DOHH2 (cell line): ENCODE data around the gene ANKRD18B.
"Not testable (repeated sequence)": the region's sequence is repeated elsewhere in the genome, so short reads cannot be mapped to it uniquely, and the experiment has no call there.

Source experiments
- EZH2phosphoT487 ChIP-seq: fragments of 200-600 bp; sonication (generic); IDR thresholded peaks from 2 replicates; pipeline ENCODE4 v1.6.1; 2017; ENCODE audit warnings: borderline replicate concordance, mild to moderate bottlenecking, antibody characterized with exemption, low read length, moderate library complexity, mixed read lengths
- TF ChIP-seq, protein P1 (sequence below): fragments of 200-600 bp; sonication (generic); IDR thresholded peaks from one replicate; pipeline ENCODE4 v1.5.1; 2014; ENCODE audit warnings: antibody characterized with exemption, mild to moderate bottlenecking, low read depth, low read length; ENCODE audit not compliant: poor library complexity, severe bottlenecking

DNA sequence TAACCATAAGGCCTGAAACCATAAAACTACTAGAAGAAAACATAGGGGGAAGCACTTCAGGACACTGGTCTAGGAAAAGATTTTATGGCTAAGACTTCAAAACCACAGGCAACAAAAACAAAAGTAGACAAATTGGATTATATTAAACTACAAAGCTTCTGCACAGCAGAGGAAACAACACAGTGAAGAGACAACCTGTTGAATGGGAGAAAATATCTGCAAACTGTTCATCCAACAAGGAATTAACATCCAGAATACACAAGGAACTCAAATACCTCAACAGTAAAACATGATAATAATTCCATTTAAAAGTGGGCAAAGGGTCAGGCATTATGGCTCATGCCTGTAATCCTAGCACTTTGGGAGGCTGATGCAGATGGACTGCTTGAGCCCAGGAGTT lies 38.7 kb upstream of the ANKRD18B start:
- TF ChIP-seq, protein P1, sequence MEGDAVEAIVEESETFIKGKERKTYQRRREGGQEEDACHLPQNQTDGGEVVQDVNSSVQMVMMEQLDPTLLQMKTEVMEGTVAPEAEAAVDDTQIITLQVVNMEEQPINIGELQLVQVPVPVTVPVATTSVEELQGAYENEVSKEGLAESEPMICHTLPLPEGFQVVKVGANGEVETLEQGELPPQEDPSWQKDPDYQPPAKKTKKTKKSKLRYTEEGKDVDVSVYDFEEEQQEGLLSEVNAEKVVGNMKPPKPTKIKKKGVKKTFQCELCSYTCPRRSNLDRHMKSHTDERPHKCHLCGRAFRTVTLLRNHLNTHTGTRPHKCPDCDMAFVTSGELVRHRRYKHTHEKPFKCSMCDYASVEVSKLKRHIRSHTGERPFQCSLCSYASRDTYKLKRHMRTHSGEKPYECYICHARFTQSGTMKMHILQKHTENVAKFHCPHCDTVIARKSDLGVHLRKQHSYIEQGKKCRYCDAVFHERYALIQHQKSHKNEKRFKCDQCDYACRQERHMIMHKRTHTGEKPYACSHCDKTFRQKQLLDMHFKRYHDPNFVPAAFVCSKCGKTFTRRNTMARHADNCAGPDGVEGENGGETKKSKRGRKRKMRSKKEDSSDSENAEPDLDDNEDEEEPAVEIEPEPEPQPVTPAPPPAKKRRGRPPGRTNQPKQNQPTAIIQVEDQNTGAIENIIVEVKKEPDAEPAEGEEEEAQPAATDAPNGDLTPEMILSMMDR: not testable (repeated sequence)
- TF ChIP-seq EZH2phosphoT487: not testable (repeated sequence)
